Stimulated activated CD4-positive, alpha-beta T cell treated with anti-CD3 and anti-CD28 coated beads, TNF-alpha, amount 100 ng/mL, for 4 hours (primary cell): ENCODE measurements around the gene BPIFB1.

ENCODE experiments used
- DNase-seq, 3 experiments: peaks; one replicate each; pipeline ENCODE4 v3.0.0-alpha.2; 2020; ENCODE audit warnings: low read depth in 3 of 3

Gene BPIFB1

GRCh38 chr20:33323236-33323635 lies 40.2 kb downstream of the BPIFB1 start:
- no peak for DNase-seq

GRCh38 chr20:33325350-33325749 lies 42.3 kb downstream of the BPIFB1 start:
- no peak for DNase-seq

GRCh38 chr20:33328157-33329137 lies 45.4 kb downstream of the BPIFB1 start:
- DNase-seq, result no peak

- no peak for DNase-seq
Measured at GRCh38 chr20:33332905-33333456, 50.0 kb downstream of the BPIFB1 start.

- DNase-seq, result no peak
Measured at GRCh38 chr20:33333616-33334015, 50.6 kb downstream of the BPIFB1 start.

GRCh38 chr20:33334111-33334510 lies 51.1 kb downstream of the BPIFB1 start:
- no peak for DNase-seq

- no peak for DNase-seq
Measured at GRCh38 chr20:33336375-33336774, 53.4 kb downstream of the BPIFB1 start.

- DNase-seq, result no peak
Measured at GRCh38 chr20:33337119-33337518, 54.1 kb downstream of the BPIFB1 start.

- DNase-seq, result no peak
Measured at GRCh38 chr20:33337531-33338165, 54.6 kb downstream of the BPIFB1 start.

- no peak for DNase-seq
Measured at GRCh38 chr20:33338467-33339258, 55.6 kb downstream of the BPIFB1 start.

GRCh38 chr20:33339515-33340058 lies 56.6 kb downstream of the BPIFB1 start:
- DNase-seq, result no peak

GRCh38 chr20:33343521-33343920 lies 60.5 kb downstream of the BPIFB1 start:
- DNase-seq, result no peak

GRCh38 chr20:33345342-33345741 lies 62.3 kb downstream of the BPIFB1 start:
- no peak for DNase-seq

- DNase-seq, result no peak
Measured at GRCh38 chr20:33348136-33348937, 65.3 kb downstream of the BPIFB1 start.

- DNase-seq, result no peak
Measured at GRCh38 chr20:33349493-33349892, 66.5 kb downstream of the BPIFB1 start.

- no peak for DNase-seq
Measured at GRCh38 chr20:33351696-33352095, 68.7 kb downstream of the BPIFB1 start.

- DNase-seq, result no peak
Measured at GRCh38 chr20:33352258-33353012, 69.4 kb downstream of the BPIFB1 start.

- no peak for DNase-seq
Measured at GRCh38 chr20:33353013-33353402, 70.0 kb downstream of the BPIFB1 start.
